ENCODE data around the gene PLEKHM3. TPM values are rescaled to one million over a fixed set of nuclear protein-coding genes. Genes with fewer than 3 reads are reported as not detected.

PLEKHM3 gene
- total RNA-seq, 2 donors from 2014 or later = 20.5 to 21.8 TPM

DNA sequence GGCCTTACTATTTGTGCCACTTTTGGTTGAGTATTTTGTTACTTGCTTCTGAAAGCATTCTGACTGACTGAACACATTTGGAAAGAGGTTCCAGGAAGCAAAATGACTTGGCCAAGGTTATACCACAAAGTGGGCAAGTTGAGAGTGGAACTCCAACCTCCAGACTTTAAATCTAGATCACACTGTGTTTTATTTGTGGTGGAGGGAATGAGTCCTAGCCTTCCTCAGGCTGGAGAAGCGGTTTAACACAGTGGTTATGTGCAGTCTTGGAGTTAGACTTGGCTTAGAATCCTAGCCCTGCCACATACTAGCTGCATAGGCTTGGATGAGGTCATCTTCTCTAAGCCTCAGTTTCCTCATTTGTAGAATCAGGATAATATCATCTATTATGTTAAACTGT, 33.4 kb downstream of the PLEKHM3 start:
- ATAC-seq (ENCODE audit: insufficient number of reproducible peaks, low FRiP score, low read depth) (no peak), DNase-seq (ENCODE audit: low spot score) (no peak)
- Histone ChIP-seq H3K36me3 (no peaks in the 10 kb centered on the region), H3K4me3 (no peak overlapping the region), H3K9me3 (no peaks in the 10 kb centered on the region), H3K4me1 (ENCODE audit: control insufficient read depth in 1 of 2, low read depth in 2 of 2) (peaks cover 2 to 12% of the 10 kb centered on the region in 2 donors), H3K27me3 (replicated peaks; ENCODE audit: insufficient read depth) (no peaks in the 10 kb centered on the region), H3K27ac (no peak overlapping the region)
- TF ChIP-seq CTCF (IDR thresholded peaks at IDR 0.05) = no peak

- Histone ChIP-seq H3K4me1 (ENCODE audit: control insufficient read depth in 1 of 2, low read depth in 2 of 2) (peaks cover 2 to 12% of the 10 kb centered on the region in 2 donors), H3K9me3 (no peaks in the 10 kb centered on the region), H3K27me3 (replicated peaks; ENCODE audit: insufficient read depth) (no peaks in the 10 kb centered on the region), H3K36me3 (no peaks in the 10 kb centered on the region), H3K4me3 (no peak overlapping the region), H3K27ac (no peak overlapping the region)
- DNase-seq (ENCODE audit: low spot score) (no peak), ATAC-seq (ENCODE audit: insufficient number of reproducible peaks, low FRiP score, low read depth) (no peak)
- no peak for TF ChIP-seq CTCF (IDR thresholded peaks at IDR 0.05)
Measured at GRCh38 chr2:207990784-207991183, 34.5 kb downstream of the PLEKHM3 start.

DNA sequence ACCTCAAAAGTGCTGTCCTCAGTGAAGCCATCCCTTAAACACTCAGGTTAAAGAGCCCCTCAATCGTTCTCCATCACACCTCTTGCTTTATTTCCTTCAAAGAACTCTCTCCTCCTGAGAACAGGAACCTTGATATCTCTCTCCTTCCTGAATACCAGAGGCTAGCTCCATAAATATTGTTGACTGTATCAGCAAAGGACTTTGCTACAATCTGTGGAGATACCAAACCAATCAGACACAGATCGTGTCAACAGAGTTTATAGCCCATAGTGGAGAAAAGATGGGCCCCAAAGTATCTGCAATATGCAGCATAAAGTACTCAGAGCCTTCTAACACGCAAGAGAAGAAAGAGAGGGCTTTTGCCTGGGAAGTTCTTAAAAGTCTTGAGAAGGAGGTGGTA, 36.4 kb downstream of the PLEKHM3 start:
- no peak for ATAC-seq (ENCODE audit: insufficient number of reproducible peaks, low FRiP score, low read depth)
- DNase-seq (ENCODE audit: low spot score) = no peak
- H3K4me1 ChIP-seq (ENCODE audit: control insufficient read depth in 1 of 2, low read depth in 2 of 2) = peaks cover 2 to 12% of the 10 kb centered on the region in 2 donors
- no peak overlapping the region for H3K27ac ChIP-seq
- H3K9me3 ChIP-seq = no peaks in the 10 kb centered on the region
- TF ChIP-seq CTCF (IDR thresholded peaks at IDR 0.05) = no peak
- H3K36me3 ChIP-seq = no peaks in the 10 kb centered on the region
- H3K27me3 ChIP-seq (replicated peaks; ENCODE audit: insufficient read depth) = no peaks in the 10 kb centered on the region
- no peak overlapping the region for H3K4me3 ChIP-seq

GRCh38 chr2:207987025-207987716, 38.2 kb downstream of the PLEKHM3 start:
- Histone ChIP-seq H3K9me3 (no peaks in the 10 kb centered on the region), H3K4me1 (ENCODE audit: control insufficient read depth in 1 of 2, low read depth in 2 of 2) (no peaks in the 10 kb centered on the region), H3K36me3 (no peaks in the 10 kb centered on the region), H3K27me3 (replicated peaks; ENCODE audit: insufficient read depth) (no peaks in the 10 kb centered on the region), H3K27ac (no peak overlapping the region), H3K4me3 (no peak overlapping the region)
- no peak for TF ChIP-seq CTCF (IDR thresholded peaks at IDR 0.05)
- ATAC-seq (ENCODE audit: insufficient number of reproducible peaks, low FRiP score, low read depth) (no peak), DNase-seq (ENCODE audit: low spot score) (no peak)

DNA sequence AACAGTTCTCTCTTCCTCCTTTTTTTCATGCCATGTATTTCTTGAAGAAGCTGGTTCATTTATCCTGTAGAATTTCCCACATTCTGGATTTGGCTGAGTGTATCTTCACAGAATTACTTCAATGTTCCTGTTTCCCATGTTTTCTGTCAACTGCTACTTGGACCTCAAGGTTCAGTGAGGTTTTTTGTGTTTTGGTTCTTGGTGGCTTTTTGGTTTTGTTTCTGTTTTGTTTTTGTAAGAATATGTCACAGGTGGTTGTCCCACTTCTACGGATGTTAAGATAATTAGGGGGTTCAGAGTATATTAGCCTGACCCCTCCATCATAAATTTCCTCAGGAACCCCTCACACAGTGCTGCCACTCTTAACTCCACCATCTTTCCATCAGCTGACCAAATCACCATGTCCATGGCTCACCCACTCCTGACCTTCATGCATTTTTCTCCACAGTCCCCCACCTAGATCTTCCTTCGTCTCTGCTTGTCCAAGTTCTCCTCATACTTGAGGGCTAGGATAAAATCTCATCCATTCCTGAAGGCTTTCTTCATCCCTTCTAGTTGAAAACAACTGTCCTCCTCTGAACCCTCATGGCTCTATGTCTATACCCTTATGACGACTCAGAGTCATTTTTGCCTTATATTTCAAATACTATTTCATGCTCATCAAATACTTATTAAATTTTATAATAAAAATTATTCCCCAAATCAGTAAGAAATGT, 40.4 kb downstream of the PLEKHM3 start:
- TF ChIP-seq CTCF (IDR thresholded peaks at IDR 0.05) = no peak
- no peaks in the 10 kb centered on the region for H3K36me3 ChIP-seq
- H3K27me3 ChIP-seq (replicated peaks; ENCODE audit: insufficient read depth) = no peaks in the 10 kb centered on the region
- H3K4me1 ChIP-seq (ENCODE audit: control insufficient read depth in 1 of 2, low read depth in 2 of 2) = no peaks in the 10 kb centered on the region
- no peaks in the 10 kb centered on the region for H3K9me3 ChIP-seq
- no peak for DNase-seq (ENCODE audit: low spot score)
- H3K4me3 ChIP-seq = no peak overlapping the region
- no peak for ATAC-seq (ENCODE audit: insufficient number of reproducible peaks, low FRiP score, low read depth)
- no peak overlapping the region for H3K27ac ChIP-seq
